Measurements from ENCODE around the gene CACNG1. TPM values are rescaled to one million over a fixed set of nuclear protein-coding genes. Genes with fewer than 3 reads are reported as not detected.
A peak's percentile ranks its signal among the peaks of the same experiment; 100 is the strongest.

CACNG1 gene
- total and polyA plus RNA-seq, 2 of the 4 experiments (the other 2 are of a cell fraction): not detected

DNA sequence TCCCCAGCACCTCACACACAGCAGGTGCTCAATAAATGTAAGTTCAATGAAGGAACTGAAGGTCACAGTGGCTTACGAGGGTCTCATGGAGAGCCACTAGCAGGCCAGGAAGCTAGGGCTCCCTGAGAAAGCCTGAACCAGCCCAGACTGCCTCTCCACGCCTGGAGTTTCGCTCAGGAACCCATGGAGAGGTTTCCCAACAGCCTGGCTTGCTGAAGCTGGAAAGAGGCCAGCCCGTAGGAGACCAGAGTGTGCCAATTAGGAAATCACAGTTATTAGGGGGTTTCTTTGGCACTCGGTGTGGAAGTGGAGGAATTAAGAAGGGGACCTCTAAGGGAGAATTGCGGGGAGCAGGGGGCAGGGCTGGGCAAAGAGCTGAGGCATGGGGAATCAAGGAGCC lies 36.3 kb upstream of the CACNG1 start:
- CTCF ChIA-PET: no interaction called here
- H3K9me3 ChIP-seq (ENCODE audit: control insufficient read depth, insufficient read depth, low read length): peaks cover 7% of the 10 kb centered on the region; the same call in 1 of the 2 replicates
- H4K20me1 ChIP-seq (ENCODE audit: insufficient read depth, low read length): no peaks in the 10 kb centered on the region
- H2AK9ac ChIP-seq (replicated peaks; ENCODE audit: low read depth, low read length, poor library complexity): no peak overlapping the region
- no peaks in the 10 kb centered on the region for H3K36me3 ChIP-seq (ENCODE audit: control insufficient read depth, insufficient read depth, low read length)
- H3K9me1 ChIP-seq (ENCODE audit: insufficient read depth, low read length): no peaks in the 10 kb centered on the region
- no peak overlapping the region for H2AK5ac ChIP-seq (ENCODE audit: low read depth, low read length)
- no peak for ATAC-seq (ENCODE audit: low read depth)
- intact Hi-C loops (cut with micrococcal nuclease) (no loop called here), dilution Hi-C loops (cut with HindIII; ENCODE audit: low sequenced_read_pairs, unreplicated experiment) (no loop called here), in situ Hi-C loops (cut with MboI; ENCODE audit: low sequenced_read_pairs) (no loop called here)
- H3K4me3 ChIP-seq (ENCODE audit: insufficient read depth, low read depth, low read length): no peak overlapping the region
- H4K5ac ChIP-seq (ENCODE audit: low read depth, low read length): no peak overlapping the region
- H3K27me3 ChIP-seq (ENCODE audit: control insufficient read depth, insufficient read depth, low read length): peaks cover 42% of the 10 kb centered on the region
- H3K4me2 ChIP-seq (ENCODE audit: low read depth, low read length): no peak overlapping the region
- H3K79me1 ChIP-seq (ENCODE audit: low read depth in 1 of 2, low read length in 2 of 2): no peaks in the 10 kb centered on the region
- H3K9ac ChIP-seq (ENCODE audit: low read depth, low read length): no peak overlapping the region
- no peak for TF ChIP-seq CHD1 (IDR thresholded peaks at IDR 0.05; ENCODE audit: low read depth, low read length)
- 43% methylated on average over 1 of the region's 6 CpGs; no CpG with 5 or more reads in 1 of the 2 experiments for WGBS, 2 experiments (ENCODE audit: extremely low coverage in 2 of 2, insufficient read length in 1 of 2)
- no peak overlapping the region for H2BK15ac ChIP-seq (ENCODE audit: low read depth, low read length)
- no TSS peak for BruUV-seq (replicated peaks)
- no peak overlapping the region for H3K23ac ChIP-seq (ENCODE audit: low read depth, low read length)
- no peak overlapping the region for H2BK120ac ChIP-seq (ENCODE audit: low read depth, low read length)
- no peak overlapping the region for H2BK5ac ChIP-seq (ENCODE audit: low read depth, low read length, poor library complexity, severe bottlenecking)
- no peaks in the 10 kb centered on the region for H3K4me1 ChIP-seq (ENCODE audit: control insufficient read depth, insufficient read depth, low read length)
- no peak overlapping the region for H3K14ac ChIP-seq (replicated peaks; ENCODE audit: low read depth, low read length)
- no peak overlapping the region for H2BK20ac ChIP-seq (ENCODE audit: low read depth, low read length)
- no peak overlapping the region for H3K56ac ChIP-seq (ENCODE audit: extremely low read depth, insufficient read depth, low read length)
- H3K18ac ChIP-seq (ENCODE audit: low read depth, low read length): no peak overlapping the region
- no peak overlapping the region for H4K8ac ChIP-seq (ENCODE audit: low read depth in 2 of 2, low read length in 2 of 2)
- no peak overlapping the region for H4K91ac ChIP-seq (ENCODE audit: insufficient read depth, low read depth, low read length)
- POLR2A ChIA-PET (ENCODE audit: unreplicated experiment): no interaction called here
- H3K4ac ChIP-seq (ENCODE audit: low read depth, low read length): no peak overlapping the region
- H3K27ac ChIP-seq (ENCODE audit: insufficient read depth, low read length): no peak overlapping the region
- DNase-seq: no peak
- peak overlapping the region; percentile 36 for H2AFZ ChIP-seq (replicated peaks; ENCODE audit: low read length, poor library complexity)

Data from IMR-90 (cell line).